ENCODE data around the gene RABGAP1L.

DNA sequence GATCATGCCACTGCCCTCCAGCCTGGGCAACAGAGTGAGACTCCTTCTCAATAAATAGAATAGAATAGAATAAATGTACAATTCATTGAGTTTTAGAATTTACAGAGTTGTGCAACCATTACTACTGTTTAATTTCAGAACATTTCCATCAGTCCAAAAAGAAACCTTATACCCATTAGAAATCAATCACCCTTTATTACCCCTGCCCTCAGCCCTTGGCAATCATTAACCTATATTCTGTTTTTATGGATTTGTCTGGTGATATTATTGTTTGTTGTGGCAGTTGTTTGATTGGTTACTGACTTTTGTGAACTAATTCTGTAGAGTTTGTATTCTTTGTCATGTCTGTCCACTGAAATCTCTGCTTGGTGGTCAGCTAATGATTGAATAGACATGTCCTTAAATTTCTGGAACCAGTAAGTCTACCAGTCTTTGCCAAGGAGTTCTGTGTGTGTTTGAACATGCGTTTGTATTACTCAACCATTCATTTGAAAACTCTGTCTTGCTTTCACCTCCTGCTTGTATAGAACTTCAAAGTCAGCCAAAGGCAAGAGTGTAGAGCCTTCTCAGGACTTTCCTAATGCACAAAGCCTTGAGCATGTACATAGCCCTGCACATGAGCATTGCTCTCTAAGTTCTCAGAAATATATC is 497.2 kb downstream of the RABGAP1L start:
- TF ChIP-seq, protein P1, sequence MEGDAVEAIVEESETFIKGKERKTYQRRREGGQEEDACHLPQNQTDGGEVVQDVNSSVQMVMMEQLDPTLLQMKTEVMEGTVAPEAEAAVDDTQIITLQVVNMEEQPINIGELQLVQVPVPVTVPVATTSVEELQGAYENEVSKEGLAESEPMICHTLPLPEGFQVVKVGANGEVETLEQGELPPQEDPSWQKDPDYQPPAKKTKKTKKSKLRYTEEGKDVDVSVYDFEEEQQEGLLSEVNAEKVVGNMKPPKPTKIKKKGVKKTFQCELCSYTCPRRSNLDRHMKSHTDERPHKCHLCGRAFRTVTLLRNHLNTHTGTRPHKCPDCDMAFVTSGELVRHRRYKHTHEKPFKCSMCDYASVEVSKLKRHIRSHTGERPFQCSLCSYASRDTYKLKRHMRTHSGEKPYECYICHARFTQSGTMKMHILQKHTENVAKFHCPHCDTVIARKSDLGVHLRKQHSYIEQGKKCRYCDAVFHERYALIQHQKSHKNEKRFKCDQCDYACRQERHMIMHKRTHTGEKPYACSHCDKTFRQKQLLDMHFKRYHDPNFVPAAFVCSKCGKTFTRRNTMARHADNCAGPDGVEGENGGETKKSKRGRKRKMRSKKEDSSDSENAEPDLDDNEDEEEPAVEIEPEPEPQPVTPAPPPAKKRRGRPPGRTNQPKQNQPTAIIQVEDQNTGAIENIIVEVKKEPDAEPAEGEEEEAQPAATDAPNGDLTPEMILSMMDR (IDR thresholded peaks at IDR 0.05), result no peak
- TF ChIP-seq POLR2A (IDR thresholded peaks at IDR 0.05), result no peak

All from right lobe of liver (tissue), 4 donors.